Muscle layer of colon (tissue), 2 donors: ENCODE data around the gene UBL3.

Experiments used
- H3K27ac ChIP-seq: one replicate; pipeline ENCODE4 v1.7.0; 2013; ENCODE audit warnings: low read depth, mild to moderate bottlenecking, low read length, moderate library complexity
- H3K27me3 ChIP-seq, 2 donors: one replicate each; pipeline ENCODE4 v1.7.0; 2013; ENCODE audit warnings: low read length in 2 of 2, mild to moderate bottlenecking in 2 of 2; ENCODE audit not compliant: insufficient read depth in 2 of 2, control insufficient read depth in 1 of 2
- H3K36me3 ChIP-seq: one replicate; pipeline ENCODE4 v1.7.0; 2013; ENCODE audit warnings: mild to moderate bottlenecking, low read length; ENCODE audit not compliant: insufficient read depth
- H3K4me1 ChIP-seq: one replicate; pipeline ENCODE4 v1.7.0; 2013; ENCODE audit warnings: mild to moderate bottlenecking, low read length; ENCODE audit not compliant: insufficient read depth
- H3K4me3 ChIP-seq, 2 donors: one replicate each; pipeline ENCODE4 v1.7.0; 2013; ENCODE audit warnings: low read length in 2 of 2, low read depth in 1 of 2, mild to moderate bottlenecking in 1 of 2, moderate library complexity in 1 of 2
- H3K9ac ChIP-seq: one replicate; pipeline ENCODE4 v1.7.0; 2013; ENCODE audit warnings: low read length
- H3K9me3 ChIP-seq: one replicate; pipeline ENCODE4 v1.7.0; 2013; ENCODE audit warnings: mild to moderate bottlenecking, low read length
- donor health status: abdominal sarcoma.
- donor health status: Adenocarcinoma of cecum.

Gene UBL3

GRCh38 chr13:29840585-29840984, 9.8 kb downstream of the UBL3 start:
- H3K9me3 ChIP-seq = no peaks in the 10 kb centered on the region
- H3K4me1 ChIP-seq = peaks cover 26% of the 10 kb centered on the region
- H3K27ac ChIP-seq = no peak overlapping the region
- H3K9ac ChIP-seq = no peak overlapping the region
- H3K27me3 ChIP-seq = no peaks in the 10 kb centered on the region
- H3K4me3 ChIP-seq = no peak overlapping the region
- no peaks in the 10 kb centered on the region for H3K36me3 ChIP-seq

GRCh38 chr13:29835280-29836061, 14.9 kb downstream of the UBL3 start:
- H3K27ac ChIP-seq = no peak overlapping the region
- H3K4me3 ChIP-seq = no peak overlapping the region
- no peaks in the 10 kb centered on the region for H3K9me3 ChIP-seq
- H3K9ac ChIP-seq = no peak overlapping the region
- H3K27me3 ChIP-seq = no peaks in the 10 kb centered on the region
- H3K36me3 ChIP-seq = no peaks in the 10 kb centered on the region
- peaks cover 19% of the 10 kb centered on the region for H3K4me1 ChIP-seq

- Histone ChIP-seq H3K9ac (no peak overlapping the region), H3K36me3 (no peaks in the 10 kb centered on the region), H3K27ac (no peak overlapping the region), H3K4me1 (peaks cover 15% of the 10 kb centered on the region), H3K27me3 (no peaks in the 10 kb centered on the region), H3K4me3 (no peak overlapping the region), H3K9me3 (no peaks in the 10 kb centered on the region)
These were observed 17.6 kb downstream of the UBL3 start for GRCh38 chr13:29832761-29833298.

- no peaks in the 10 kb centered on the region for H3K27me3 ChIP-seq
- no peak overlapping the region for H3K4me3 ChIP-seq
- H3K27ac ChIP-seq = no peak overlapping the region
- H3K9ac ChIP-seq = no peak overlapping the region
- peaks cover 15% of the 10 kb centered on the region for H3K4me1 ChIP-seq
- no peaks in the 10 kb centered on the region for H3K36me3 ChIP-seq
- no peaks in the 10 kb centered on the region for H3K9me3 ChIP-seq
These were observed 20.4 kb downstream of the UBL3 start for GRCh38 chr13:29830000-29830399.

- Histone ChIP-seq H3K27me3 (no peaks in the 10 kb centered on the region), H3K27ac (no peak overlapping the region), H3K4me3 (no peak overlapping the region), H3K4me1 (peaks cover 23% of the 10 kb centered on the region), H3K36me3 (no peaks in the 10 kb centered on the region), H3K9ac (no peak overlapping the region), H3K9me3 (no peaks in the 10 kb centered on the region)
These were observed 31.3 kb downstream of the UBL3 start for GRCh38 chr13:29819143-29819542.

GRCh38 chr13:29817604-29818378, 32.6 kb downstream of the UBL3 start:
- Histone ChIP-seq H3K4me3 (no peak overlapping the region), H3K4me1 (peaks cover 23% of the 10 kb centered on the region), H3K27ac (no peak overlapping the region), H3K9ac (no peak overlapping the region), H3K36me3 (no peaks in the 10 kb centered on the region), H3K9me3 (no peaks in the 10 kb centered on the region), H3K27me3 (no peaks in the 10 kb centered on the region)

GRCh38 chr13:29816715-29817114, 33.7 kb downstream of the UBL3 start:
- H3K36me3 ChIP-seq = no peaks in the 10 kb centered on the region
- peaks cover 27% of the 10 kb centered on the region for H3K4me1 ChIP-seq
- no peaks in the 10 kb centered on the region for H3K27me3 ChIP-seq
- no peak overlapping the region for H3K27ac ChIP-seq
- H3K9me3 ChIP-seq = no peaks in the 10 kb centered on the region
- H3K9ac ChIP-seq = no peak overlapping the region
- no peak overlapping the region for H3K4me3 ChIP-seq

GRCh38 chr13:29815336-29815735, 35.1 kb downstream of the UBL3 start:
- no peaks in the 10 kb centered on the region for H3K36me3 ChIP-seq
- no peak overlapping the region for H3K4me3 ChIP-seq
- H3K27ac ChIP-seq = no peak overlapping the region
- no peak overlapping the region for H3K9ac ChIP-seq
- H3K9me3 ChIP-seq = no peaks in the 10 kb centered on the region
- H3K4me1 ChIP-seq = peaks cover 41% of the 10 kb centered on the region
- no peaks in the 10 kb centered on the region for H3K27me3 ChIP-seq

GRCh38 chr13:29810898-29811297, 39.5 kb downstream of the UBL3 start:
- Histone ChIP-seq H3K9ac (no peak overlapping the region), H3K4me3 (no peak overlapping the region), H3K27me3 (no peaks in the 10 kb centered on the region), H3K36me3 (no peaks in the 10 kb centered on the region), H3K4me1 (peaks cover 24% of the 10 kb centered on the region), H3K27ac (no peak overlapping the region), H3K9me3 (no peaks in the 10 kb centered on the region)

GRCh38 chr13:29810145-29810742, 40.2 kb downstream of the UBL3 start:
- Histone ChIP-seq H3K4me1 (peaks cover 24% of the 10 kb centered on the region), H3K27ac (no peak overlapping the region), H3K36me3 (no peaks in the 10 kb centered on the region), H3K9ac (no peak overlapping the region), H3K27me3 (no peaks in the 10 kb centered on the region), H3K4me3 (no peak overlapping the region), H3K9me3 (no peaks in the 10 kb centered on the region)

GRCh38 chr13:29808264-29808663, 42.2 kb downstream of the UBL3 start:
- H3K4me1 ChIP-seq = peaks cover 24% of the 10 kb centered on the region
- H3K9ac ChIP-seq = no peak overlapping the region

More at GRCh38 chr13:29808264-29808663, 42.2 kb downstream of the UBL3 start:
- Histone ChIP-seq H3K27ac (no peak overlapping the region), H3K36me3 (no peaks in the 10 kb centered on the region), H3K4me3 (no peak overlapping the region), H3K9me3 (no peaks in the 10 kb centered on the region), H3K27me3 (no peaks in the 10 kb centered on the region)
